IMR-90 (cell line): ENCODE data around the gene IP6K2. TPM values are rescaled to one million over a fixed set of nuclear protein-coding genes. Genes with fewer than 3 reads are reported as not detected.

ENCODE experiments used
- ATAC-seq: fragments of 200-7000 bp; cut with Tn5 transposase; 2 replicates; pipeline ENCODE4 v1.9.1; 2020; ENCODE audit warnings: low read depth, mild to moderate bottlenecking, moderate library complexity
- BruUV-seq: library from RNA; stranded (reverse); fragments of 400-500 nt; replicated peaks from 2 replicates; lab custom pipeline; 2021; lab: Mats Ljungman, UMichigan
- CTCF ChIA-PET: fragments of 300-600 bp; formaldehyde crosslinking; extraction: SDS; loops from one replicate; lab custom pipeline; 2021; ENCODE audit warnings: antibody characterized with exemption; lab: Yijun Ruan, JAX
- POLR2A ChIA-PET: fragments of 300-600 bp; sonication (Branson Sonifier 250); formaldehyde crosslinking; loops from one replicate; lab custom pipeline; 2022; ENCODE audit warnings: antibody characterized with exemption; ENCODE audit not compliant: unreplicated experiment; lab: Charles Lee
- DNase-seq: peaks from one replicate; pipeline ENCODE4 v3.0.0; 2013
- H2AFZ ChIP-seq: replicated peaks from 2 replicates; pipeline ENCODE3; 2013; ENCODE audit warnings: low read length, mild to moderate bottlenecking; ENCODE audit not compliant: poor library complexity
- H2AK5ac ChIP-seq: 2 replicates; pipeline ENCODE4 v1.6.1; 2013; ENCODE audit warnings: low read depth, low read length, inconsistent platforms
- H2AK9ac ChIP-seq: replicated peaks from 2 replicates; pipeline ENCODE3; 2013; ENCODE audit warnings: mild to moderate bottlenecking, low read depth, low read length, moderate library complexity; ENCODE audit not compliant: poor library complexity
- H2BK120ac ChIP-seq: 2 replicates; pipeline ENCODE4 v1.6.1; 2013; ENCODE audit warnings: low read depth, low read length, inconsistent platforms
- H2BK15ac ChIP-seq: 3 replicates; pipeline ENCODE4 v1.6.1; 2013; ENCODE audit warnings: low read depth, low read length, inconsistent platforms
- H2BK20ac ChIP-seq: 2 replicates; pipeline ENCODE4 v1.6.1; 2013; ENCODE audit warnings: low read depth, mild to moderate bottlenecking, inconsistent platforms, low read length, moderate library complexity
- H2BK5ac ChIP-seq: 2 replicates; pipeline ENCODE4 v1.6.1; 2013; ENCODE audit warnings: mild to moderate bottlenecking, low read depth, low read length, inconsistent platforms; ENCODE audit not compliant: poor library complexity, severe bottlenecking
- H3K14ac ChIP-seq: replicated peaks from 2 replicates; pipeline ENCODE4 v1.6.1; 2013; ENCODE audit warnings: low read depth, low read length, inconsistent platforms
- H3K18ac ChIP-seq: 2 replicates; pipeline ENCODE4 v1.6.1; 2013; ENCODE audit warnings: low read depth, low read length, control low read depth
- H3K23ac ChIP-seq: 2 replicates; pipeline ENCODE4 v1.6.1; 2013; ENCODE audit warnings: low read depth, low read length, inconsistent platforms
- H3K27ac ChIP-seq: 2 replicates; pipeline ENCODE4 v1.5.1; 2013; ENCODE audit warnings: mild to moderate bottlenecking, control low read depth, low read length; ENCODE audit not compliant: insufficient read depth
- H3K27me3 ChIP-seq: 2 replicates; pipeline ENCODE4 v1.6.1; 2013; ENCODE audit warnings: low read length; ENCODE audit not compliant: control insufficient read depth, insufficient read depth
- H3K36me3 ChIP-seq: 2 replicates; pipeline ENCODE4 v1.6.1; 2013; ENCODE audit warnings: low read length, mixed read lengths; ENCODE audit not compliant: control insufficient read depth, insufficient read depth
- H3K4ac ChIP-seq: 2 replicates; pipeline ENCODE4 v1.6.1; 2013; ENCODE audit warnings: low read depth, low read length, inconsistent platforms
- H3K4me1 ChIP-seq: 2 replicates; pipeline ENCODE4 v1.6.1; 2013; ENCODE audit warnings: low read length, mixed read lengths; ENCODE audit not compliant: control insufficient read depth, insufficient read depth
- H3K4me2 ChIP-seq: 2 replicates; pipeline ENCODE4 v1.6.1; 2013; ENCODE audit warnings: low read depth, mild to moderate bottlenecking, control low read depth, low read length, moderate library complexity
- H3K4me3 ChIP-seq: 2 replicates; pipeline ENCODE4 v1.5.1; 2013; ENCODE audit warnings: low read depth, mild to moderate bottlenecking, control low read depth, low read length, moderate library complexity; ENCODE audit not compliant: insufficient read depth
- H3K56ac ChIP-seq: 2 replicates; pipeline ENCODE4 v1.6.1; 2013; ENCODE audit warnings: low read length, inconsistent platforms; ENCODE audit not compliant: insufficient read depth; ENCODE audit errors: extremely low read depth
- H3K79me1 ChIP-seq, 2 experiments: 2 replicates each; pipeline ENCODE4 v1.6.1; 2013; ENCODE audit warnings: low read length in 2 of 2, inconsistent platforms in 1 of 2, low read depth in 1 of 2
- H3K9ac ChIP-seq: 2 replicates; pipeline ENCODE4 v1.6.1; 2013; ENCODE audit warnings: low read depth, low read length, control low read depth
- H3K9me1 ChIP-seq: 2 replicates; pipeline ENCODE4 v1.6.1; 2013; ENCODE audit warnings: low read length, inconsistent platforms; ENCODE audit not compliant: insufficient read depth
- H3K9me3 ChIP-seq: 2 replicates; pipeline ENCODE4 v1.6.1; 2013; ENCODE audit warnings: low read length; ENCODE audit not compliant: control insufficient read depth, insufficient read depth
- H4K20me1 ChIP-seq: 2 replicates; pipeline ENCODE4 v1.6.1; 2013; ENCODE audit warnings: low read length, inconsistent platforms; ENCODE audit not compliant: insufficient read depth
- H4K5ac ChIP-seq: 2 replicates; pipeline ENCODE4 v1.6.1; 2013; ENCODE audit warnings: mild to moderate bottlenecking, low read depth, low read length, control low read depth
- H4K8ac ChIP-seq, 2 experiments: 2 replicates each; pipeline ENCODE4 v1.6.1; 2013; ENCODE audit warnings: low read depth in 2 of 2, low read length in 2 of 2, control low read depth in 1 of 2, inconsistent platforms in 1 of 2
- H4K91ac ChIP-seq: 2 replicates; pipeline ENCODE4 v1.6.1; 2013; ENCODE audit warnings: low read depth, low read length, inconsistent platforms; ENCODE audit not compliant: insufficient read depth
- FOS ChIP-seq: fragments of 150-350 bp; IDR thresholded peaks from 2 replicates; pipeline ENCODE4 v1.6.1; 2016; ENCODE audit warnings: low read depth, low read length
- MXI1 ChIP-seq: IDR thresholded peaks from 2 replicates; pipeline ENCODE4 v1.6.1; 2012; ENCODE audit warnings: low read depth, mild to moderate bottlenecking, low read length, moderate library complexity, borderline replicate concordance
- POLR2A ChIP-seq: IDR thresholded peaks from 2 replicates; pipeline ENCODE4 v1.6.1; 2012; ENCODE audit warnings: mild to moderate bottlenecking, low read depth, low read length
- RAD21 ChIP-seq: IDR thresholded peaks from 2 replicates; pipeline ENCODE4 v1.6.1; 2012; ENCODE audit warnings: low read length, improper control_type of control experiment
- RFX5 ChIP-seq: IDR thresholded peaks from 2 replicates; pipeline ENCODE4 v1.8.0; 2012; ENCODE audit warnings: low read depth, mild to moderate bottlenecking, low read length, moderate library complexity
- SMC3 ChIP-seq: fragments of 150-350 bp; IDR thresholded peaks from 2 replicates; pipeline ENCODE4 v1.6.1; 2016; ENCODE audit warnings: low read depth, mild to moderate bottlenecking, antibody characterized with exemption, low read length, moderate library complexity
- WGBS, 2 experiments: methylation state at CpG; one replicate each; pipeline versions ENCODE4 v1.1.5 to v1.1.7; 2013; ENCODE audit warnings: missing lambda C conversion rate in 2 of 2; ENCODE audit not compliant: insufficient read length in 1 of 2; ENCODE audit errors: extremely low coverage in 2 of 2; 5-methylcytosine and 5-hydroxymethylcytosine counted together
- dilution Hi-C: fragments of 300-500 bp; cut with HindIII; formaldehyde crosslinking; loops from one replicate; pipeline ENCODE4 v1.14.3; 2018; ENCODE audit warnings: low sequenced_read_pairs; ENCODE audit not compliant: unreplicated experiment
- in situ Hi-C: fragments of 300-500 bp; cut with MboI; formaldehyde crosslinking; loops from 3 replicates; pipeline ENCODE4 v1.14.3; 2019; ENCODE audit warnings: low sequenced_read_pairs, inconsistent platforms, mixed read lengths
- intact Hi-C: fragments of 100-400 bp; cut with micrococcal nuclease; formaldehyde crosslinking; loops from 2 replicates; pipeline ENCODE4 v1.10.0; 2022
- polyA plus RNA-seq, 3 experiments: library from polyadenylated mRNA; depleted of rRNA; stranded (reverse); fragments of >200 nt; gene quantifications; 2 replicates each; pipeline ENCODE4 v1.2.3, GENCODE V29; 2012; ENCODE audit warnings: low replicate concordance in 1 of 3
- total RNA-seq: library from RNA; depleted of rRNA; stranded (reverse); fragments of >200 nt; gene quantifications from 2 replicates; pipeline ENCODE4 v1.2.3, GENCODE V29; 2012
- TF ChIP-seq, protein P1 (sequence below): fragments of 150-350 bp; IDR thresholded peaks from 2 replicates; pipeline ENCODE4 v1.6.1; 2017; ENCODE audit warnings: mild to moderate bottlenecking, antibody characterized with exemption, low read length, low read depth
- TF ChIP-seq, protein P2 (sequence below): fragments of 150-350 bp; IDR thresholded peaks from 2 replicates; pipeline ENCODE4 v1.6.1; 2016; ENCODE audit warnings: low read depth, mild to moderate bottlenecking, low read length, moderate library complexity, borderline replicate concordance

IP6K2 gene
- total and polyA plus RNA-seq, 2 of the 4 experiments (the other 2 are of a cell fraction) = 73.7 to 169 TPM

DNA sequence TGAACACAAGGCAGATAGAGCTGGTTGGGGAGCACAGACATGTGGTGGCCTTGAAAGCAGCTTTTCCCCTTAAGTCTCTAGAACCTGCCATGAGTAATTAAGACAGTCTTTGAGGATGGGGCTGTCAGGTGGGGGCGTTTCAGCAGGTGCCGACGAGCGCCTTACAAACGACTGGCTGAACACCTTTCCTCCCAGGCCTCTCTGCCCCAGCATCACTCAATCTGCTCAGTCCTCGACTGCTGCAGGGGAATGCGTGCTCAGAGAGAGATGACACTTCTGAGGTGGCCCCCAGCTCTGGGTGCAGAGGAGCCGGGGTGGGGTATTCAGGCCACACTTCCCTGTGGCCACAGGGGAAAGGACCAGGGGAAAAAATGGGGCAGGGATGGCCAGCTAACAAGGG, 23.2 kb downstream of the IP6K2 start:
- CTCF ChIA-PET = no interaction called here
- POLR2A ChIA-PET = no interaction called here
- BruUV-seq = TSS peak; percentile 43
- H2AFZ ChIP-seq = no peak overlapping the region
- peaks cover 27% of the 10 kb centered on the region for H3K4me1 ChIP-seq
- H3K14ac ChIP-seq = no peak overlapping the region; the same call in 1 of the 2 replicates
- H3K9me3 ChIP-seq = no peaks in the 10 kb centered on the region
- no peak overlapping the region; the same call in 2 of the 3 replicates for H2BK15ac ChIP-seq
- ATAC-seq (no peak), DNase-seq (no peak)
- H3K27ac ChIP-seq = peak overlapping the region; percentile 38; the same call in 1 of the 2 replicates
- 0 out of 2 replicates have a peak overlapping the region, but pooled peaks have one; percentile 10 for H4K5ac ChIP-seq
- peak overlapping the region; percentile 59 for H2BK5ac ChIP-seq
- no peak overlapping the region for H2BK120ac ChIP-seq
- dilution Hi-C loops = no loop called here
- 80% methylated on average over 2 of the region's 8 CpGs; no CpG with 5 or more reads in 1 of the 2 experiments for WGBS, 2 experiments
- peak overlapping the region in 1 of 2 experiments; percentile 38; a peak in 1 of 4 replicates for H4K8ac ChIP-seq
- no peaks in the 10 kb centered on the region for H3K27me3 ChIP-seq
- peak overlapping the region; percentile 12 for H4K91ac ChIP-seq
- H3K4me3 ChIP-seq = no peak overlapping the region
- in situ Hi-C loops = no loop called here
- peak overlapping the region; percentile 39 for H3K9ac ChIP-seq
- intact Hi-C loops = no loop called here
- H3K4ac ChIP-seq = peak overlapping the region; percentile 28
- no peak overlapping the region for H2AK5ac ChIP-seq
- 0 out of 2 replicates have a peak overlapping the region, but pooled peaks have one; percentile 4 for H3K23ac ChIP-seq
- TF ChIP-seq FOS (no peak), RFX5 (no peak), MXI1 (no peak), POLR2A (no peak), RAD21 (no peak), SMC3 (no peak)
- TF ChIP-seq, protein P1, sequence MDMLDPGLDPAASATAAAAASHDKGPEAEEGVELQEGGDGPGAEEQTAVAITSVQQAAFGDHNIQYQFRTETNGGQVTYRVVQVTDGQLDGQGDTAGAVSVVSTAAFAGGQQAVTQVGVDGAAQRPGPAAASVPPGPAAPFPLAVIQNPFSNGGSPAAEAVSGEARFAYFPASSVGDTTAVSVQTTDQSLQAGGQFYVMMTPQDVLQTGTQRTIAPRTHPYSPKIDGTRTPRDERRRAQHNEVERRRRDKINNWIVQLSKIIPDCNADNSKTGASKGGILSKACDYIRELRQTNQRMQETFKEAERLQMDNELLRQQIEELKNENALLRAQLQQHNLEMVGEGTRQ = no peak
- TF ChIP-seq, protein P2, sequence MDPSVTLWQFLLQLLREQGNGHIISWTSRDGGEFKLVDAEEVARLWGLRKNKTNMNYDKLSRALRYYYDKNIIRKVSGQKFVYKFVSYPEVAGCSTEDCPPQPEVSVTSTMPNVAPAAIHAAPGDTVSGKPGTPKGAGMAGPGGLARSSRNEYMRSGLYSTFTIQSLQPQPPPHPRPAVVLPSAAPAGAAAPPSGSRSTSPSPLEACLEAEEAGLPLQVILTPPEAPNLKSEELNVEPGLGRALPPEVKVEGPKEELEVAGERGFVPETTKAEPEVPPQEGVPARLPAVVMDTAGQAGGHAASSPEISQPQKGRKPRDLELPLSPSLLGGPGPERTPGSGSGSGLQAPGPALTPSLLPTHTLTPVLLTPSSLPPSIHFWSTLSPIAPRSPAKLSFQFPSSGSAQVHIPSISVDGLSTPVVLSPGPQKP = no peak
- H2AK9ac ChIP-seq = peak overlapping the region; percentile 35
- peaks cover 39 to 80% of the 10 kb centered on the region in 2 experiments for H3K79me1 ChIP-seq
- H4K20me1 ChIP-seq = peaks cover 70% of the 10 kb centered on the region
- H3K36me3 ChIP-seq = peaks cover 55% of the 10 kb centered on the region
- peak overlapping the region; percentile 28; the same call in 1 of the 2 replicates for H3K18ac ChIP-seq
- H3K4me2 ChIP-seq = no peak overlapping the region; the same call in 1 of the 2 replicates
- H3K9me1 ChIP-seq = peaks cover 28% of the 10 kb centered on the region
- H3K56ac ChIP-seq = peak overlapping the region; percentile 41; the same call in 1 of the 2 replicates
- peak overlapping the region; percentile 67 for H2BK20ac ChIP-seq
